BJ (cell line): ENCODE measurements around the gene NPHS1. TPM values are rescaled to one million over a fixed set of nuclear protein-coding genes. Genes with fewer than 3 reads are reported as not detected.
"Not testable (repeated sequence)": the region's sequence is repeated elsewhere in the genome, so short reads cannot be mapped to it uniquely, and the experiment has no call there.

ENCODE experiments used
- CTCF ChIA-PET: fragments of 350-600 bp; formaldehyde crosslinking; extraction: SDS; loops from one replicate; lab custom pipeline; 2021; ENCODE audit warnings: antibody characterized with exemption, inconsistent platforms; lab: Yijun Ruan, JAX
- POLR2A ChIA-PET: fragments of 300-600 bp; sonication (Branson Sonifier 250); formaldehyde crosslinking; extraction: SDS; loops from one replicate; lab custom pipeline; 2021; ENCODE audit warnings: antibody characterized with exemption; lab: Charles Lee
- DNase-seq: peaks from one replicate; pipeline ENCODE4 v3.0.0-alpha.2; 2011; ENCODE audit warnings: low read depth
- H3K27me3 ChIP-seq: 2 replicates; pipeline ENCODE4 v1.6.0; 2011; ENCODE audit warnings: low read length; ENCODE audit not compliant: control insufficient read depth, insufficient read depth
- H3K36me3 ChIP-seq: 2 replicates; pipeline ENCODE4 v1.5.1; 2011; ENCODE audit warnings: low read length; ENCODE audit not compliant: control insufficient read depth, insufficient read depth
- H3K4me3 ChIP-seq: 2 replicates; pipeline ENCODE4 v1.5.1; 2011; ENCODE audit warnings: low read depth, mild to moderate bottlenecking, control low read depth, low read length
- CTCF ChIP-seq: IDR thresholded peaks from 2 replicates; pipeline ENCODE4 v1.5.1; 2011; ENCODE audit warnings: low read depth, mild to moderate bottlenecking, control low read depth, inconsistent platforms, low read length, moderate library complexity; ENCODE audit not compliant: insufficient read depth
- polyA plus RNA-seq: library from polyadenylated mRNA; depleted of rRNA; stranded (reverse); fragments of >200 nt; gene quantifications from 2 replicates; pipeline ENCODE4 v1.2.3, GENCODE V29; 2011

NPHS1 gene
- polyA plus RNA-seq, 1 experiment = not detected

DNA sequence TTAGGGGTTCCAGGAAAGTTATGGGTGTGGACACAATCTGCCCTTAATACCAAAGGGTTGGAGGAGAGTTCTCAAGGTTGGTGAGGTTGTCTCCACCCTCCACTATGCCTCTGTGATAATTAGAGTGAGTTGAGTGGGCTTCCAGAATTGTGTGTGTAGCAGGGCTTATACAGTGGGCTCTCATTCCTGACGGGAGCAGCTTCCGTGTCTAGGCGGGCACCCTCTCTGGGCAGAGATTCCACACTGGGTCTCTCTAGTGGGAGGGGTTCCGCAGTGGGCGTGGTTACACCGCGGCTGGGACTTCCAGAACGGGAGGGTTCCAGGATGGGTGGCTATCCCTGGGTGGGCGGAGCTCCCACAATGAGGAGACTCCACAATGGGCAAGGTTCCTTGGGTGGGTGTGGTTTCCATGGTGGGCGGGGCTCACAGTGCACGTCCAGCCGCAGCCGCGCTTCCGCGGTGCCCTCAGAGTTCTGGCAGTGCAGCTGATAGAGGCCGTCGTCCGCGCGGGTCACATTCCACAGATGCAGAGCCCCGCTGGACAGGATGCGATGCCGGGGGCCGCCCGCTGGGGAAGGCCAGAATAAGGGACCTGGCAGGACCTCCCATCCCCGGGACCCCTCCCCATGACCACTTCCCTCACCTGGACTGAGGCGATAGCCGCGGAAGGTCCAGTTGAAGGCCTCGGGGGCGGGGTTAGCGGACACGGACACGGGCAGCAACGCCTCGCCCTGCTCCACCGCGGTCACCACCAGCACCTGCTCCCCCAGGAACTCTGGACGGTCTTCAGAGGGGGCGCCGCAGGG is 8.4 kb downstream of the NPHS1 start:
- no peak for TF ChIP-seq CTCF
- CTCF ChIA-PET = interaction anchor here (1.3 kb wide), 1 partner anchor 150 kb away, joined by 3 read pairs; no protein-coding TSS in a partner anchor
- Histone ChIP-seq H3K27me3 (peaks cover 17% of the 10 kb centered on the region), H3K36me3 (no peaks in the 10 kb centered on the region), H3K4me3 (no peak overlapping the region)
- POLR2A ChIA-PET = no interaction called here
- no peak for DNase-seq

GRCh38 chr19:35842666-35843272 is 9.5 kb downstream of the NPHS1 start:
- Histone ChIP-seq H3K36me3 (no peaks in the 10 kb centered on the region), H3K4me3 (no peak overlapping the region), H3K27me3 (peaks cover 17% of the 10 kb centered on the region)
- POLR2A ChIA-PET = no interaction called here
- TF ChIP-seq CTCF = no peak
- DNase-seq = no peak
- CTCF ChIA-PET = no interaction called here

- peaks cover 17% of the 10 kb centered on the region for H3K27me3 ChIP-seq
- ChIA-PET POLR2A (no interaction called here), CTCF (no interaction called here)
- no peak for DNase-seq
- no peak for TF ChIP-seq CTCF
- no peaks in the 10 kb centered on the region for H3K36me3 ChIP-seq
- H3K4me3 ChIP-seq = no peak overlapping the region
These were observed 10.2 kb downstream of the NPHS1 start for GRCh38 chr19:35841961-35842595.

GRCh38 chr19:35836096-35836495 is 16.2 kb downstream of the NPHS1 start:
- POLR2A ChIA-PET, H3K36me3 ChIP-seq, DNase-seq, H3K27me3 ChIP-seq, H3K4me3 ChIP-seq: not testable (repeated sequence)
- CTCF ChIA-PET = interaction anchor here (0.9 kb wide), 2 partner anchors 16 to 17 kb away, joined by 3 to 5 read pairs; no protein-coding TSS in a partner anchor

DNA sequence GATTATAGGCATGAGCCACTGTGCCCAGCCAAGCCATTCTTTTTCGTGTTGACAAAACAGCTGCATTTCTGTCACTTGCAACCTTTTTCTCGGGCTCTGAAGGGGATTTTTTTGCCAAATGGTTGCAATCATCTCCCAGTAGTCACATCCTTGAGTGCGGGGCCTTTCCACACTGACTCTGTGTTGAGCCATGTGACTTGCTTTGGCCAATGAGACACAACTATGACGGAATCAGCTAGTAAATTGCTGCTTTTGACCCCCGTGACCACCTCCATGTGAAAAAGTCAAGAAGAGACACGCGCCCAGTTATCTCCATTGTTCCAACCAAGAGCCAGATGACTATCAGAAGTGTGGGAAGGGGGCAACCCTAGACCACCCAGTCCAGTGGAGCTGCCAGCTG is 18.3 kb downstream of the NPHS1 start:
- no peaks in the 10 kb centered on the region for H3K36me3 ChIP-seq
- H3K27me3 ChIP-seq = peaks cover 2% of the 10 kb centered on the region; the same call in 1 of the 2 replicates
- DNase-seq = no peak
- TF ChIP-seq CTCF = no peak
- ChIA-PET POLR2A (no interaction called here), CTCF (interaction anchor here (0.9 kb wide), 1 partner anchor 28 kb away, joined by 3 read pairs; no protein-coding TSS in a partner anchor)
- no peak overlapping the region for H3K4me3 ChIP-seq
